ENCODE results near the gene ATF1.

Gene ATF1

GRCh38 chr12:50763639-50764285 lies at the start of gene ATF1:
Gene ATF1 (plus strand): TSS chr12:50764101. CDS start chr12:50780146, 16,045 bp downstream.
- TF ChIP-seq CTCF (IDR thresholded peaks at IDR 0.05; ENCODE audit: low read depth, low read length): no peak
- DNase-seq (ENCODE audit: extremely low read depth, low read depth): peak; percentile 81

- no peak for TF ChIP-seq CTCF (IDR thresholded peaks at IDR 0.05; ENCODE audit: low read depth, low read length)
- DNase-seq (ENCODE audit: extremely low read depth, low read depth): no peak
Measured at GRCh38 chr12:50715174-50715573, 48.7 kb upstream of the ATF1 start.

DNA sequence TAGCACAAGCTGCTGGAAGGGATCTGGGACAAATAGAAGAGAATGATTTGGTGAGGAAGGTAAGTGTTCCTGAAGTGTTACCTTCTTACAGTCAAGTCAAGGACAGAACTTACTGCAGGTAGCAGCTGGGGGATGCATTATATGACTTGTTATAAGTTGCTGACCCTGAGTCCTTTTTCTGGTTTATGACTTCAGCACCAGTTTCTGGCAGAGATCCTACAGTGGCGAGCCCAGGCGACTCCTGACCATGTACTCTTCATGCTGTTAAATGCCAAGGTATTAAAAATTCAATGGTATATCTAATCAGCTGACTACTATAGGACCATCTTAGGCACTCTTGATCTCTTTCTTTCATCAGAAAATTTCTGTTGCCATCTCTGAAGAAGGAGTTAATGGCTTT lies 45.1 kb upstream of the ATF1 start:
- no peak for TF ChIP-seq CTCF (IDR thresholded peaks at IDR 0.05; ENCODE audit: low read depth, low read length)
- no peak for DNase-seq (ENCODE audit: extremely low read depth, low read depth)

- no peak for TF ChIP-seq CTCF (IDR thresholded peaks at IDR 0.05; ENCODE audit: low read depth, low read length)
- no peak for DNase-seq (ENCODE audit: extremely low read depth, low read depth)
Measured at GRCh38 chr12:50720085-50720484, 43.8 kb upstream of the ATF1 start.

- DNase-seq (ENCODE audit: extremely low read depth, low read depth): no peak
- no peak for TF ChIP-seq CTCF (IDR thresholded peaks at IDR 0.05; ENCODE audit: low read depth, low read length)
Measured at GRCh38 chr12:50720501-50720900, 43.4 kb upstream of the ATF1 start.

DNA sequence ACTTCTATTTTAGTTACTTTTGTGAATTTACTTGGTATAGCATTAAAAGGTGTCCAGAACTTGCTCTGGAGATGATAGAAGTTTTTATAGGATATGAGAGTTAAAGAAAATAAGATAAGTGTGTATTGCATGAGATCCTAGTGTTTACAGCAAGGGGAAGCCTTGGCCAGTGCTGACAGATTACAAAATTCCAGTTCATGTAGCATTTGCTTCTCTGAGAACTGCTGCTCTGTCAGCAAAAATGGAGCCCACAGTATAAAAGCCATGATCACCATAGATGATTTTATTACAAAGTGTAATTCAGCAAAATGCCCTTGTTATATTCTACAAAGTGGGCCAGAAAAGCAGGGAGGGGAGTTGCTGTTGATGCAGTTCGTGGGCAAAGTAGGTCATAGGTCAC lies 40.0 kb upstream of the ATF1 start:
- DNase-seq (ENCODE audit: extremely low read depth, low read depth): no peak
- TF ChIP-seq CTCF (IDR thresholded peaks at IDR 0.05; ENCODE audit: low read depth, low read length): no peak

- DNase-seq (ENCODE audit: extremely low read depth, low read depth): no peak
- no peak for TF ChIP-seq CTCF (IDR thresholded peaks at IDR 0.05; ENCODE audit: low read depth, low read length)
Measured at GRCh38 chr12:50725011-50725942, 38.6 kb upstream of the ATF1 start.

Data from AG09319 (cell line).